Measurements from ENCODE around the gene DAAM1. TPM values are rescaled to one million over a fixed set of nuclear protein-coding genes. Genes with fewer than 3 reads are reported as not detected.

Gene DAAM1
- polyA plus RNA-seq, 1 donor from 2014 or later, result 161 TPM

DNA sequence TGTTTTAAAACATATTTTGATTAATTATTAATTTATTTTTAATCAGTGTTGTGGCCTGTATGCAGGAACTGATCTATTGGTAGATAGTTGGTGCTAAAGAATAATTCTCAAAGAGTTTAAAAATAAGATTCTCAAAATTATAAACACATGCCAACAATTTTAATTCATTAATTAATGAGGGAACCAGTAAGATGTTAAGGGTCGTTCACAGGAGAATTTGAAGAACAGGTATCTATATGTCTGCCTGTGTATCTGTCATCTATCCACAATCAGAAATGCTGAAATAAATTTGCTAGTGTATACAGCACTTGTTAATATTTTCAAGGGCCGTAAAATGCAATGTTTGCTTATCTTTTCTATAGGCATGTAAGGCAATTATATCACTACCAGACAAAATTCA is 18.4 kb downstream of the DAAM1 start:
- Histone ChIP-seq H3K9me3 (ENCODE audit: low read length) (no peaks in the 10 kb centered on the region), H3K79me2 (replicated peaks; ENCODE audit: insufficient read depth, low read length) (peaks cover 89% of the 10 kb centered on the region), H2AFZ (ENCODE audit: low read depth, low read length) (no peak overlapping the region), H3K36me3 (ENCODE audit: insufficient read depth, low read length) (no peaks in the 10 kb centered on the region), H3F3A (ENCODE audit: insufficient read depth, low read length, poor library complexity, severe bottlenecking) (no peaks in the 10 kb centered on the region), H3K4me2 (ENCODE audit: low read length) (no peak overlapping the region), H3K9ac (ENCODE audit: low read length) (no peak overlapping the region), H3K4me3 (ENCODE audit: low read length) (no peak overlapping the region), H4K20me1 (ENCODE audit: insufficient read depth) (peaks cover 29% of the 10 kb centered on the region), H3K27ac (ENCODE audit: low read length) (no peak overlapping the region), H3K9me2 (ENCODE audit: insufficient read depth, low read length) (no peaks in the 10 kb centered on the region), H3K27me3 (ENCODE audit: insufficient read depth, low read depth, low read length) (no peaks in the 10 kb centered on the region)
- TF ChIP-seq EZH2 (IDR thresholded peaks at IDR 0.05; ENCODE audit: borderline replicate concordance, insufficient read depth, low read length, poor library complexity, severe bottlenecking) (no peak), SMC3 (conservative IDR thresholded peaks at IDR 0.05; ENCODE audit: poor library complexity) (no peak), RAD21 (conservative IDR thresholded peaks at IDR 0.05) (no peak), EP300 (conservative IDR thresholded peaks at IDR 0.05; ENCODE audit: poor library complexity, severe bottlenecking) (no peak), TAF1 (IDR thresholded peaks at IDR 0.05; ENCODE audit: low read depth) (no peak), MXI1 (conservative IDR thresholded peaks at IDR 0.05; ENCODE audit: poor library complexity, severe bottlenecking) (no peak), POLR2AphosphoS5 (IDR thresholded peaks at IDR 0.05) (no peak)
- TF ChIP-seq, protein P1, sequence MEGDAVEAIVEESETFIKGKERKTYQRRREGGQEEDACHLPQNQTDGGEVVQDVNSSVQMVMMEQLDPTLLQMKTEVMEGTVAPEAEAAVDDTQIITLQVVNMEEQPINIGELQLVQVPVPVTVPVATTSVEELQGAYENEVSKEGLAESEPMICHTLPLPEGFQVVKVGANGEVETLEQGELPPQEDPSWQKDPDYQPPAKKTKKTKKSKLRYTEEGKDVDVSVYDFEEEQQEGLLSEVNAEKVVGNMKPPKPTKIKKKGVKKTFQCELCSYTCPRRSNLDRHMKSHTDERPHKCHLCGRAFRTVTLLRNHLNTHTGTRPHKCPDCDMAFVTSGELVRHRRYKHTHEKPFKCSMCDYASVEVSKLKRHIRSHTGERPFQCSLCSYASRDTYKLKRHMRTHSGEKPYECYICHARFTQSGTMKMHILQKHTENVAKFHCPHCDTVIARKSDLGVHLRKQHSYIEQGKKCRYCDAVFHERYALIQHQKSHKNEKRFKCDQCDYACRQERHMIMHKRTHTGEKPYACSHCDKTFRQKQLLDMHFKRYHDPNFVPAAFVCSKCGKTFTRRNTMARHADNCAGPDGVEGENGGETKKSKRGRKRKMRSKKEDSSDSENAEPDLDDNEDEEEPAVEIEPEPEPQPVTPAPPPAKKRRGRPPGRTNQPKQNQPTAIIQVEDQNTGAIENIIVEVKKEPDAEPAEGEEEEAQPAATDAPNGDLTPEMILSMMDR (IDR thresholded peaks at IDR 0.05; ENCODE audit: poor library complexity, severe bottlenecking), result no peak
- TF ChIP-seq, protein P2, sequence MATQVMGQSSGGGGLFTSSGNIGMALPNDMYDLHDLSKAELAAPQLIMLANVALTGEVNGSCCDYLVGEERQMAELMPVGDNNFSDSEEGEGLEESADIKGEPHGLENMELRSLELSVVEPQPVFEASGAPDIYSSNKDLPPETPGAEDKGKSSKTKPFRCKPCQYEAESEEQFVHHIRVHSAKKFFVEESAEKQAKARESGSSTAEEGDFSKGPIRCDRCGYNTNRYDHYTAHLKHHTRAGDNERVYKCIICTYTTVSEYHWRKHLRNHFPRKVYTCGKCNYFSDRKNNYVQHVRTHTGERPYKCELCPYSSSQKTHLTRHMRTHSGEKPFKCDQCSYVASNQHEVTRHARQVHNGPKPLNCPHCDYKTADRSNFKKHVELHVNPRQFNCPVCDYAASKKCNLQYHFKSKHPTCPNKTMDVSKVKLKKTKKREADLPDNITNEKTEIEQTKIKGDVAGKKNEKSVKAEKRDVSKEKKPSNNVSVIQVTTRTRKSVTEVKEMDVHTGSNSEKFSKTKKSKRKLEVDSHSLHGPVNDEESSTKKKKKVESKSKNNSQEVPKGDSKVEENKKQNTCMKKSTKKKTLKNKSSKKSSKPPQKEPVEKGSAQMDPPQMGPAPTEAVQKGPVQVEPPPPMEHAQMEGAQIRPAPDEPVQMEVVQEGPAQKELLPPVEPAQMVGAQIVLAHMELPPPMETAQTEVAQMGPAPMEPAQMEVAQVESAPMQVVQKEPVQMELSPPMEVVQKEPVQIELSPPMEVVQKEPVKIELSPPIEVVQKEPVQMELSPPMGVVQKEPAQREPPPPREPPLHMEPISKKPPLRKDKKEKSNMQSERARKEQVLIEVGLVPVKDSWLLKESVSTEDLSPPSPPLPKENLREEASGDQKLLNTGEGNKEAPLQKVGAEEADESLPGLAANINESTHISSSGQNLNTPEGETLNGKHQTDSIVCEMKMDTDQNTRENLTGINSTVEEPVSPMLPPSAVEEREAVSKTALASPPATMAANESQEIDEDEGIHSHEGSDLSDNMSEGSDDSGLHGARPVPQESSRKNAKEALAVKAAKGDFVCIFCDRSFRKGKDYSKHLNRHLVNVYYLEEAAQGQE (IDR thresholded peaks at IDR 0.05; ENCODE audit: borderline replicate concordance), result no peak

DNA sequence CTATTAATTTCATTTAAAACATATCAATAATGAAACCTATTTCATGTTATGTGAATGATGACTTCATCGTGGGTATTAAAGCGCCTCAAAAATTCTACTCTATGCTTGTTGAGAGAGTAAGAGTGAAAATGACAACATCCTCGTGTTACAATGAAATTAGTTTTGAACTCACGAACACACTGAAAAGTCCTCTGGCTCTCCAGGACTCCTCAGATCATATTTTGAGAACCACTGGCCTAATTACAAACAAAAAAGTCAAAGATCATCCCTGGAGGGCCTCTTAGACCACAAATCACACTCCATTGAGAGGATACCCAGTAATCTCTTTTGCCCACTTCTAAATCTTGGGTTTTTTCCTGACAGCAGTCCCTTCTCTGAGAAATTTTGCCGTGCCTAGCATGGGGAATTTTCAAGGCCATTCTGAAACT is 19.1 kb downstream of the DAAM1 start:
- Histone ChIP-seq H2AFZ (ENCODE audit: low read depth, low read length) (no peak overlapping the region), H4K20me1 (ENCODE audit: insufficient read depth) (peaks cover 30% of the 10 kb centered on the region), H3K36me3 (ENCODE audit: insufficient read depth, low read length) (no peaks in the 10 kb centered on the region), H3F3A (ENCODE audit: insufficient read depth, low read length, poor library complexity, severe bottlenecking) (no peaks in the 10 kb centered on the region), H3K27me3 (ENCODE audit: insufficient read depth, low read depth, low read length) (no peaks in the 10 kb centered on the region), H3K79me2 (replicated peaks; ENCODE audit: insufficient read depth, low read length) (peaks cover 91% of the 10 kb centered on the region), H3K27ac (ENCODE audit: low read length) (no peak overlapping the region), H3K9me2 (ENCODE audit: insufficient read depth, low read length) (no peaks in the 10 kb centered on the region), H3K9ac (ENCODE audit: low read length) (no peak overlapping the region), H3K9me3 (ENCODE audit: low read length) (no peaks in the 10 kb centered on the region), H3K4me3 (ENCODE audit: low read length) (no peak overlapping the region), H3K4me2 (ENCODE audit: low read length) (no peak overlapping the region)
- TF ChIP-seq, protein P2 (IDR thresholded peaks at IDR 0.05; ENCODE audit: borderline replicate concordance), result no peak

All from neural cell (in vitro differentiated cells).